Lung microvascular endothelial cell (primary cell): ENCODE data around the gene TLDC2. TPM values are rescaled to one million over a fixed set of nuclear protein-coding genes. Genes with fewer than 3 reads are reported as not detected.
A peak's percentile ranks its signal among the peaks of the same experiment; 100 is the strongest.
"Not testable (repeated sequence)": the region's sequence is repeated elsewhere in the genome, so short reads cannot be mapped to it uniquely, and the experiment has no call there.

Experiments
- DNase-seq, 2 donors: peaks; one replicate each; pipeline versions ENCODE4 v3.0.0 to v3.0.0-alpha.2; 2010; ENCODE audit warnings: low read depth in 2 of 2
- total RNA-seq: library from RNA; depleted of rRNA; stranded (reverse); fragments of >200 nt; gene quantifications from 2 replicates; pipeline ENCODE4 v1.2.1, GENCODE V29; 2014

The TLDC2 gene
- total RNA-seq, 1 donor from 2014 or later = not detected

- peak in 1 of 2 donors; percentile 26 for DNase-seq
Observed at GRCh38 chr20:36866681-36867495, 9.1 kb upstream of the TLDC2 start.

GRCh38 chr20:36871640-36872570 lies 4.0 kb upstream of the TLDC2 start:
- DNase-seq = peak in 1 of 2 donors; percentile 34

GRCh38 chr20:36872852-36873251 lies 3.1 kb upstream of the TLDC2 start:
- DNase-seq = no peak

- DNase-seq = no peak
Observed at GRCh38 chr20:36873498-36874189, 2.3 kb upstream of the TLDC2 start.

- not testable (repeated sequence) for DNase-seq
Observed at GRCh38 chr20:36875093-36875492, 845 bp upstream of the TLDC2 start.

GRCh38 chr20:36876473-36876833 lies 515 bp downstream of the TLDC2 start:
- no peak for DNase-seq

- DNase-seq = no peak
Observed at GRCh38 chr20:36878941-36879340, 3.0 kb downstream of the TLDC2 start.

- DNase-seq = no peak
Observed at GRCh38 chr20:36880741-36881250, 4.9 kb downstream of the TLDC2 start.

GRCh38 chr20:36881331-36881730 lies 5.4 kb downstream of the TLDC2 start:
- DNase-seq = no peak

- DNase-seq = no peak
Observed at GRCh38 chr20:36881888-36882287, 6.0 kb downstream of the TLDC2 start.

GRCh38 chr20:36883977-36884535 lies 8.1 kb downstream of the TLDC2 start:
- no peak for DNase-seq

GRCh38 chr20:36885356-36885755 lies 9.4 kb downstream of the TLDC2 start:
- DNase-seq = peak in 1 of 2 donors; percentile 24

GRCh38 chr20:36886859-36887751 lies 11.2 kb downstream of the TLDC2 start:
- DNase-seq = peak; percentile 70 to 76

GRCh38 chr20:36887752-36888090 lies 11.8 kb downstream of the TLDC2 start:
- DNase-seq = no peak

- no peak for DNase-seq
Observed at GRCh38 chr20:36888880-36889516, 13.1 kb downstream of the TLDC2 start.

GRCh38 chr20:36890586-36890985 lies 14.6 kb downstream of the TLDC2 start:
- DNase-seq = no peak

- no peak for DNase-seq
Observed at GRCh38 chr20:36891211-36891610, 15.3 kb downstream of the TLDC2 start.

GRCh38 chr20:36893801-36894200 lies 17.9 kb downstream of the TLDC2 start:
- DNase-seq = no peak

GRCh38 chr20:36895036-36895435 lies 19.1 kb downstream of the TLDC2 start:
- no peak for DNase-seq

- DNase-seq = no peak
Observed at GRCh38 chr20:36904690-36905089, 28.8 kb downstream of the TLDC2 start.
